Cardiac muscle cell (in vitro differentiated cells and primary cell): Measurements from ENCODE around the gene CYB5A. TPM values are rescaled to one million over a fixed set of nuclear protein-coding genes. Genes with fewer than 3 reads are reported as not detected.

Source experiments
- DNase-seq, 2 donors: peaks; one replicate each; pipeline versions ENCODE4 v3.0.0 to v3.0.0-alpha.2; 2010 to 2017; ENCODE audit warnings: low read depth in 1 of 2, low spot score in 1 of 2
- H3K27ac ChIP-seq: fragments of 200-600 bp; sonication (generic); 2 replicates; pipeline ENCODE4 v1.5.1; 2016
- H3K27me3 ChIP-seq: fragments of 200-600 bp; sonication (generic); 2 replicates; pipeline ENCODE4 v1.6.0; 2016; ENCODE audit warnings: control low read depth
- H3K36me3 ChIP-seq: fragments of 200-600 bp; sonication (generic); 2 replicates; pipeline ENCODE4 v1.5.1; 2016; ENCODE audit warnings: control low read depth
- H3K4me1 ChIP-seq: fragments of 200-600 bp; sonication (generic); 2 replicates; pipeline ENCODE4 v1.8.1; 2017; ENCODE audit warnings: low read depth, mild to moderate bottlenecking, mixed run types
- H3K4me3 ChIP-seq: fragments of 200-600 bp; sonication (generic); 2 replicates; pipeline ENCODE4 v1.5.1; 2016; ENCODE audit warnings: mild to moderate bottlenecking
- H3K9me3 ChIP-seq: fragments of 200-600 bp; sonication (generic); 2 replicates; pipeline ENCODE4 v1.5.1; 2017; ENCODE audit warnings: low read depth, mild to moderate bottlenecking, control low read depth
- polyA plus RNA-seq: library from polyadenylated mRNA; unstranded; fragments of >200 nt; fragmentation: Nextera tagmentation; extraction: Ambion mirVana; gene quantifications from 2 replicates; pipeline ENCODE4 v1.2.1, GENCODE V29; 2016
- total RNA-seq: library from RNA; depleted of rRNA; stranded (reverse); fragments of >200 nt; gene quantifications from 2 replicates; pipeline ENCODE4 v1.2.3, GENCODE V29; 2016
- TF ChIP-seq, protein P1 (sequence below): IDR thresholded peaks from 2 replicates; pipeline ENCODE4 v1.5.1; 2012; ENCODE audit warnings: low read depth, mild to moderate bottlenecking, low read length

The CYB5A gene, protein sequence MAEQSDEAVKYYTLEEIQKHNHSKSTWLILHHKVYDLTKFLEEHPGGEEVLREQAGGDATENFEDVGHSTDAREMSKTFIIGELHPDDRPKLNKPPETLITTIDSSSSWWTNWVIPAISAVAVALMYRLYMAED
- 150 and 207 TPM in 2 replicates for total RNA-seq
- polyA plus RNA-seq = 201 and 231 TPM in 2 replicates

DNA sequence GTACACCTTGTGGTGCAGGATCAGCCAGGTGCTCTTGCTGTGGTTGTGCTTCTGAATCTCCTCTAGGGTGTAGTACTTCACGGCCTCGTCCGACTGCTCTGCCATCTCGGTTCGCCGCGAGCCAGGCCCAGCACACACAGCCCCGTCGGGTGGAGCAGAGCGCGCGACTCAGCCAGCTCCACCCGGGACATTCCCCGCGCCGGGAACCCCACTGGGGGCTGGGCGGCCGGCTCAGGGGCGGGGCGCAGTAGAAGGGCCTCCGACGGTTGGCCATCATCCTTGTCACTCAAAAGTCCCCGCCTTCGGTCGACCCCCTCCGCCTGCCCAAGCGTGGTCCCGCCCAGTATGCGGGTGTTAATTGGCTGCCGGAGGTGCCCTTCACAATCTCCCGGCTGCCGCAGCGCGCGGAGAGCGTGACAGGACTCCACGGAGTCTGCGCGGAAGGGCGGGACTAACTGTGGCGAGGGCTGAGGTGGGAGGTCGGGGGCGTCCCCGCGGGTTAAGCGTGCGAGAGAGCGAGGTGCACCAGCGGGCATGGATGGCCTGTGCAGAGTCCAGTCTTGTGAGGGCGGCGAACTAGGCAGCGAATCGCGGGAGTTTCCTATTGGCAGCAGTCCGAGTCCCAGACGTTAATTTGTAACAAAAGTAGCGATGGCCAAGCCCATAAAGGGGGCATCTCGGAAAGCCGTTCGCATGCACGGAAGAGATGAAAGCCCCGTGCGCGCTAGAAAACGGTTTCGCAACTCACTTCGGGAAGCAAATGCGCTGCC, at the start of gene CYB5A:
Gene CYB5A, minus strand, starts transcription at position 193 of the 770 bp plus-strand sequence. Its CDS starts 88 bp downstream, at position 105.
- H3K4me1 ChIP-seq = peaks cover 14% of the 10 kb centered on the region
- peak; percentile 97 to 99 for DNase-seq
- H3K36me3 ChIP-seq = no peaks in the 10 kb centered on the region
- no peaks in the 10 kb centered on the region for H3K27me3 ChIP-seq
- TF ChIP-seq, protein P1, sequence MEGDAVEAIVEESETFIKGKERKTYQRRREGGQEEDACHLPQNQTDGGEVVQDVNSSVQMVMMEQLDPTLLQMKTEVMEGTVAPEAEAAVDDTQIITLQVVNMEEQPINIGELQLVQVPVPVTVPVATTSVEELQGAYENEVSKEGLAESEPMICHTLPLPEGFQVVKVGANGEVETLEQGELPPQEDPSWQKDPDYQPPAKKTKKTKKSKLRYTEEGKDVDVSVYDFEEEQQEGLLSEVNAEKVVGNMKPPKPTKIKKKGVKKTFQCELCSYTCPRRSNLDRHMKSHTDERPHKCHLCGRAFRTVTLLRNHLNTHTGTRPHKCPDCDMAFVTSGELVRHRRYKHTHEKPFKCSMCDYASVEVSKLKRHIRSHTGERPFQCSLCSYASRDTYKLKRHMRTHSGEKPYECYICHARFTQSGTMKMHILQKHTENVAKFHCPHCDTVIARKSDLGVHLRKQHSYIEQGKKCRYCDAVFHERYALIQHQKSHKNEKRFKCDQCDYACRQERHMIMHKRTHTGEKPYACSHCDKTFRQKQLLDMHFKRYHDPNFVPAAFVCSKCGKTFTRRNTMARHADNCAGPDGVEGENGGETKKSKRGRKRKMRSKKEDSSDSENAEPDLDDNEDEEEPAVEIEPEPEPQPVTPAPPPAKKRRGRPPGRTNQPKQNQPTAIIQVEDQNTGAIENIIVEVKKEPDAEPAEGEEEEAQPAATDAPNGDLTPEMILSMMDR = peak; percentile 6
- peak within 1 kb of the TSS; percentile 22 for H3K27ac ChIP-seq
- H3K4me3 ChIP-seq = peak within 1 kb of the TSS; percentile 62
- no peaks in the 10 kb centered on the region for H3K9me3 ChIP-seq

DNA sequence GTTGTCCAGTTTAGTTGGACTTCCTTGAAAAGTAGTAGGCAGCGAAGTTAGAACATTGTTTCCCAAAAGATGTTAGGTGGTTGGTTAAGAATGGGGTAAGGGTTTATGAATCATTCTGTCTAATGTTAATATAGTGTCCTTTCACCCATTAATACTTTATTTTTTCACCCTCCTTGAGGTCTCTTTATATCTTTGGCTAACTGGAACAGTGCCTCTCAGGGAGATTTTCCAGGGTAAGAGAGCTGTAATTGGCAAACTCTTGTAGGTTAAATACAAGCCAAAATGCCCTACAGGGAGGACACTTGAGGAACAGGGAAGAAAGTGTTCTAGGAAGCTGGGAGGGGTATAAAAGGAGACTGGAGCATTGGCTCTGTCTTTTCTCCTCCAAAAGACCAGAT, 46.1 kb upstream of the CYB5A start:
- TF ChIP-seq, protein P1 = no peak
- DNase-seq = no peak

DNA sequence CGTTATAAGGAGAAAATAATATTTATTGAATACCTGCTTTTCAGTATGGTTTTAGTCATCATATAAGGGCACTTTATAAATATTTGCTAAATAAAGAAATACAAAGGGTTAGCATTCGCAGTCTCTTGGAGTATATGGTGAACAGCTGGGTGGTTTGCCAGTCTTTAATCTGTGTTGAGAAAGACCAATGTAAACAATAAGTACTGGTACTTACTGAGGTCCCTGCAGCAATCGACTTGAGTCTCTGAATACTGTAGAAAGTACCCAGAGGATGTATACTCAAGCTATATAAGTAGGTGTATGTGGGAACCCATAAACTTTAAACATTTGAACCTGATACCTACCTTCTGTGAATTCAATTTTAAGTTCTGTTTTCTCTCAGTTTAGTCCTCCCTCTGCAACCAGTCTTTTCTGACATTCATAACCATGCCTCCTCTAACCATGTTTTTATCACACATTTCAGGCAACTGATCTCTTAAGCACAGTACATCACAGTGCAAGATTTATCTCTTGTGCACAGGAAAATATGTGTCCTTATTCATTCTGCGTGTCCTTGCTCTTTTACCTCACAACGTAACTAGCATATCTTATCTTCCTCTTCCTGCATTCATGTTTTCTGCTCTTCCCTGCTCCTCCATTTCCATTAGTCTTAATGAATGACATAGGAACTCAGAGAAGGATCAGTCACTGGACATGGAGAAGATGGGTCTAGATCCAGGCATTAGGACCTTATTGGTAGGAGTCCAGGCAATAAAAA, 45.6 kb upstream of the CYB5A start:
- no peaks in the 10 kb centered on the region for H3K4me1 ChIP-seq
- no peak for DNase-seq
- no peak overlapping the region for H3K27ac ChIP-seq
- no peaks in the 10 kb centered on the region for H3K9me3 ChIP-seq
- TF ChIP-seq, protein P1 = no peak
- no peaks in the 10 kb centered on the region for H3K36me3 ChIP-seq
- H3K4me3 ChIP-seq = no peak overlapping the region
- H3K27me3 ChIP-seq = no peaks in the 10 kb centered on the region

More for the DNA sequence above, 46.1 kb upstream of the CYB5A start:
- Histone ChIP-seq H3K4me3 (no peak overlapping the region), H3K36me3 (no peaks in the 10 kb centered on the region), H3K27me3 (no peaks in the 10 kb centered on the region), H3K27ac (no peak overlapping the region), H3K9me3 (no peaks in the 10 kb centered on the region), H3K4me1 (no peaks in the 10 kb centered on the region)

DNA sequence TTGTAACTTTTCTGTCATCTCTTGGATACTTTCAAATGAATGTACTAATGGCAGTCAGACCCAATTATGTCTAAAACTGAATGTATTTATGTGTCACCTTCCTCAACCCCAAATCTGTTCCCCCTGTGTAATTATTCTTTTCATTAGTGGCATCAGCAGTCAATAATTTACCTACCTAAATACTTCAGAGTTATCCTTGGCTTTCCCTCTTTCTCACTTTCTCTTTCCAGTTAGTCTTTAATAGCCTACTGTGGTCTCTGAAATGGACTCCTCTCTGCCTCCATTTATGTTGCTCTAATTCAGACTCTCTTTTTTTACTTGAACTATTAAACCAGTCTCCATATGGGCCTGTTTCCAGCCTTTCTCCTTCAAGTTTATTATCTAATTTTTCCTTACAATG, 44.9 kb upstream of the CYB5A start:
- H3K27me3 ChIP-seq = no peaks in the 10 kb centered on the region
- H3K9me3 ChIP-seq = no peaks in the 10 kb centered on the region
- no peaks in the 10 kb centered on the region for H3K4me1 ChIP-seq
- H3K4me3 ChIP-seq = no peak overlapping the region
- H3K36me3 ChIP-seq = no peaks in the 10 kb centered on the region
- DNase-seq = no peak
- no peak overlapping the region for H3K27ac ChIP-seq
- TF ChIP-seq, protein P1 = no peak

DNA sequence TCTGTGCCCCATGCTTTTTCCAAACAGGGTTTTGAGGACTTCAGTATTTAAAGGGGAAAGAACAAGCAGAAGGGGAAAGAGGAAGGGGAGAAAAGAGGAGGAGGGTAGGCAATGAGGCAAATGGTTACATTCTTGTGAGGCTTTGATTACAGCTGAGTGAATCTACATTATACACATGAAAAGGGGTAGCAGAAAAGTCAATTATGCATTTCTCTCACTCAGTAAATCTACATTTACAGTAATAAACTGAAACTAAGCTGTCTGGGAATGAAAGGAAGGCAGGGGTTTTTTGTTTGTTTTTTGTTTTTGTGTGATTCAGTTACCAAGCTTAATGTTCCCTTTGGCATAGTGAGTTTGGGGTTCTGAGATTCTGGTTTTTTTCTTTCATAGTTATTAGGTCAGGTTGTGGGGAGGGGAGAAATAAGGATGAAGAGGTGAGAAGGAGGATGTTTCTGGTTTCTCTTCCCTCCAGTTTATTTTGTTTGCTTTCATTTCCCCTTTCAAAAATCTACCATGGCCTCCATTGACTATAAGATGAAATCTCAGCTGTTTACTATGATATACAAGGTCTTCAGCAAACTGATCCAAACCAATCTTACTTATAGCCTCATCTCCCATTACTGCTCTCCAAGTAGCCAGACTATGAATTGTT, 42.6 kb upstream of the CYB5A start:
- H3K9me3 ChIP-seq = no peaks in the 10 kb centered on the region
- no peak overlapping the region for H3K4me3 ChIP-seq
- no peak for DNase-seq
- no peaks in the 10 kb centered on the region for H3K4me1 ChIP-seq
- no peaks in the 10 kb centered on the region for H3K36me3 ChIP-seq
- H3K27me3 ChIP-seq = no peaks in the 10 kb centered on the region
- TF ChIP-seq, protein P1 = no peak
- H3K27ac ChIP-seq = no peak overlapping the region
